ENCODE measurements around the gene AKAP11.

AKAP11 gene

GRCh38 chr13:42229287-42229686 lies 42.7 kb upstream of the AKAP11 start:
- no peak for TF ChIP-seq SIN3A (IDR thresholded peaks at IDR 0.05; ENCODE audit: borderline replicate concordance, insufficient read depth, low read length)

GRCh38 chr13:42232671-42233070 lies 39.3 kb upstream of the AKAP11 start:
- no peak for TF ChIP-seq POLR2AphosphoS5 (IDR thresholded peaks at IDR 0.05; ENCODE audit: low read depth, low read length)
- no peak for TF ChIP-seq TAF1 (IDR thresholded peaks at IDR 0.05; ENCODE audit: borderline replicate concordance, insufficient read depth, low read length)

DNA sequence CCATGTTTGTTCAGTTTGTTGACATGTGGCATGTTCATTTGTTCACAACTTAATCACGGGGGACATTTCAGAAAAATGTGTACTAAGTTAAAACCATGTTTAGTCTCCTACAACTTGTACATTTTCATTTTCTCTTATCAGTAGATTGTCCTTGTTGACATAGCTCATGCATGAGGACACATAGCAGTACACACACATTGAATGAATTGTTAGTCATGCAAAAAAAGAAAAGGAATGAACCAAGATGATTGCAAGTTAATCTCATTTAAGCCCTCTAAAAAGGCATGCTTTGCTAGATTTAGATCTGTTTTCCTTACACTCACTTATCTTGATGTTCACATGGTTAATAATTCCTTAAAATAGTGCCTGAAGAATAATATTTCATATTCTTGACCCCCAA lies 38.2 kb upstream of the AKAP11 start:
- TF ChIP-seq REST (IDR thresholded peaks at IDR 0.05; ENCODE audit: insufficient read depth in 1 of 2, low read depth in 2 of 2, low read length in 2 of 2) (no peak), TAF1 (IDR thresholded peaks at IDR 0.05; ENCODE audit: borderline replicate concordance, insufficient read depth, low read length) (no peak), FOXP2 (optimal IDR thresholded peaks at IDR 0.05; ENCODE audit: borderline replicate concordance, extremely low read depth, extremely low read length, insufficient read depth) (no peak), SIN3A (IDR thresholded peaks at IDR 0.05; ENCODE audit: borderline replicate concordance, insufficient read depth, low read length) (no peak), POLR2AphosphoS5 (IDR thresholded peaks at IDR 0.05; ENCODE audit: low read depth, low read length) (no peak)

DNA sequence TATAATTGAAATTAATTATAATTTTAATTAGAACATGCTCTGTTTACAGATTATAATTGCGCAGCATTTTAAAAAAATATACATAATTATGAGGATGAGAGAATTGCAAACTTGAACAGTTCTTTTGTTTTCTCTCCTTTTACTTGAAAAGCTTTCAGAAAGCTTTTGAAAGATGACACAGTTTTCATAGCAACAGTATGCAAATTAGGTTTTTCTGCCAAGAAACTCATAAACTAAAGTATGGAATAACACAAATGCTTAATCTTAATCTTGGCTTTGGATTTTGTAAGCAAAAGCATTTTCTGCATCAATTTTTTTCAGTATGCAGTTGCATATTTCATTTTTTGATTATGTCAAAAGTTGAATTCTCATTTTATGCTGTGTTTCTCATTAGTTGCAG lies 32.8 kb upstream of the AKAP11 start:
- TF ChIP-seq FOXP2 (optimal IDR thresholded peaks at IDR 0.05; ENCODE audit: borderline replicate concordance, extremely low read depth, extremely low read length, insufficient read depth), result no peak
- no peak for TF ChIP-seq POLR2AphosphoS5 (IDR thresholded peaks at IDR 0.05; ENCODE audit: low read depth, low read length)
- no peak for TF ChIP-seq SIN3A (IDR thresholded peaks at IDR 0.05; ENCODE audit: borderline replicate concordance, insufficient read depth, low read length)
- no peak for TF ChIP-seq TAF1 (IDR thresholded peaks at IDR 0.05; ENCODE audit: borderline replicate concordance, insufficient read depth, low read length)
- no peak for TF ChIP-seq REST (IDR thresholded peaks at IDR 0.05; ENCODE audit: insufficient read depth in 1 of 2, low read depth in 2 of 2, low read length in 2 of 2)

- TF ChIP-seq POLR2AphosphoS5 (IDR thresholded peaks at IDR 0.05; ENCODE audit: low read depth, low read length) (no peak), FOXP2 (optimal IDR thresholded peaks at IDR 0.05; ENCODE audit: borderline replicate concordance, extremely low read depth, extremely low read length, insufficient read depth) (no peak), TAF1 (IDR thresholded peaks at IDR 0.05; ENCODE audit: borderline replicate concordance, insufficient read depth, low read length) (no peak), REST (IDR thresholded peaks at IDR 0.05; ENCODE audit: insufficient read depth in 1 of 2, low read depth in 2 of 2, low read length in 2 of 2) (no peak), SIN3A (IDR thresholded peaks at IDR 0.05; ENCODE audit: borderline replicate concordance, insufficient read depth, low read length) (no peak)
Measured at GRCh38 chr13:42239644-42240043, 32.3 kb upstream of the AKAP11 start.

- TF ChIP-seq POLR2AphosphoS5 (IDR thresholded peaks at IDR 0.05; ENCODE audit: low read depth, low read length) (no peak), TAF1 (IDR thresholded peaks at IDR 0.05; ENCODE audit: borderline replicate concordance, insufficient read depth, low read length) (no peak), FOXP2 (optimal IDR thresholded peaks at IDR 0.05; ENCODE audit: borderline replicate concordance, extremely low read depth, extremely low read length, insufficient read depth) (no peak), SIN3A (IDR thresholded peaks at IDR 0.05; ENCODE audit: borderline replicate concordance, insufficient read depth, low read length) (no peak), REST (IDR thresholded peaks at IDR 0.05; ENCODE audit: insufficient read depth in 1 of 2, low read depth in 2 of 2, low read length in 2 of 2) (no peak)
Measured at GRCh38 chr13:42246541-42246940, 25.4 kb upstream of the AKAP11 start.
